ENCODE results near the gene DOCK2.
"Not testable (repeated sequence)": the region's sequence is repeated elsewhere in the genome, so short reads cannot be mapped to it uniquely, and the experiment has no call there.

The DOCK2 gene

DNA sequence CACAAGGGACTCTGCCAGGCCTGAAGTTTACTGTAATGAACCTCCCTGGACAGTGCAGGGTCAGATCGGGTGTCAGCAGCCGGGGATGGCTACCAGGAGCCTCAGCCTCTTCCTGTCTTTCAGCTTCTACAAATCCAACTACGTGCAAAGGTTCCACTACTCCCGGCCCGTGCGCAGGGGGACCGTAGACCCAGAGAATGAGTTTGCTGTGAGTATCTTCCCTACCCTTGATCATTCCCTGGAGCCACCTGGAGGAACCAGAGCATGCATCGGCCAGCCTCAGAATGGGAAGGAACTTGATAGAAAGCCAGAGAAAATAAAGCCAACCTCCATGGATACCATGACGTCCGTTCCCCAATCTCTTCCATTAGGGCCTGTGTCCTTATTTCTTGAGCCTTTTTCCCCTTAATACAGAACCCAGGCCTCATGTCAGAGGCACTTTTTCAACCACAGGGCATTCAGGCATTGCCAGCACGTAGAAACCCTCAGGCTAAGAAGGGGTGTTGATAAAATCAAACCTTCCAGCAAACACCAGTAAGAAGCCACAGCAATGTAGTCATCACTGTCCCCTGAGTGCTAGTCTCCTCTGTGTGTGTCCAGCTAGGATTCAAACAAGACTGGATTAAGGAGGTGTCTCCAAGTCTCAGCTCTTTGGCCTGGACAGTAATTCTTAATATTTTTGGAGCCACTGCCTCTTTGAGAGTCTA, 419.6 kb downstream of the DOCK2 start:
- DNase-seq (ENCODE audit: low spot score) = no peak

DNA sequence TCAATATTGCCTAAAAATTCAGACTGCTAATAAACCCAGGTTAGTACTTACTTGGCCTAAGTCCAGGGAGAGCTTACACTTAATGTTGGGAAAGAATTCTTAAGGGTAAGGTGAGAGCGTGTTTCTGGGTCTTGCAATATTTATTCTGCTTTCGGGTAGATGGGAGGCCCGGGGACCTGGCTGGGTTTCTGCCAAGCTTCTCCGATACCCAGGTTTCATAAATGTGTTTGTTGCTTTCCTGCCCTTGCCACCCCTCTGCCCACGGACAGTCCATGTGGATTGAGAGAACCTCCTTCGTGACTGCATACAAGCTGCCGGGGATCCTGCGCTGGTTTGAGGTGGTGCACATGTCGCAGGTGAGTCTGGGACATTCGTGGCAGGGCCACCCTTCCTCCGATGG, 420.2 kb downstream of the DOCK2 start:
- no peak for DNase-seq (ENCODE audit: low spot score)

DNA sequence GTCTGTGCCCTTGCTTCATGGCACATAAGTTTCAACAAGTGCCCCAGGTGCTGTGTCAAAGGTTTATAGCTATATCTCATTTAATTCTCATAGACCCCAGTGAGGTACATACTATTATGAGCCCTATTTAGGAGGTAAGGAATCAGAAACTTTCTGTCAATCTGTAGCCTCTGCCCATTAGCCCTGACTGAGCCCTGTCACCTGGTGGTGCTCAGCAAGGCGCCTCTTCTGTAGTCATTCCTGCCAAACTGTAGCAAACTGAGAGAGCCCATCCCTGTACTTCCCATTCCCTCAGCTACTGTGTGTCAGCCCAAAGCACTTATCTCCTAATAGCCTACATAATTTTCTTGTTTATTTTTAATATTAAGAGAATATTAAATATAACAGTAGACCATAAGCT, 422.1 kb downstream of the DOCK2 start:
- no peak for DNase-seq (ENCODE audit: low spot score)

DNA sequence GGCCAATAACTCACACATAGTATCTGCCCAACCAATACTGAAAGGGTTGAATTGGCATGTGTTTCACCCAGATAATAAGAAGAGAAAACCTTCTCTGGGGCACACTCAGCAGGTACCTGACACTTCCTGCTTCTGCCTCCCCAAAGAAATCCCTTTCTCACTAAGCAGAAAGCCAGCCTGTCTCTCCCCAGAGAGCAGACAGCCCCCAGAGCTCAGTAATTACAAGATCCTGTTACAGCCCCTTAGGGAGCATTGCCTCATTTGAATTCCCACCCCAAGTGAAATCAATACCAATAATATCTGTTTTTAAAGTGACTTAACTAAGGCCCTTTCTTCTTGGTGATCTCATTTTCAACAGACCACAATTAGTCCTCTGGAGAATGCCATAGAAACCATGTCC, 430.1 kb downstream of the DOCK2 start:
- DNase-seq (ENCODE audit: low spot score) = no peak

DNA sequence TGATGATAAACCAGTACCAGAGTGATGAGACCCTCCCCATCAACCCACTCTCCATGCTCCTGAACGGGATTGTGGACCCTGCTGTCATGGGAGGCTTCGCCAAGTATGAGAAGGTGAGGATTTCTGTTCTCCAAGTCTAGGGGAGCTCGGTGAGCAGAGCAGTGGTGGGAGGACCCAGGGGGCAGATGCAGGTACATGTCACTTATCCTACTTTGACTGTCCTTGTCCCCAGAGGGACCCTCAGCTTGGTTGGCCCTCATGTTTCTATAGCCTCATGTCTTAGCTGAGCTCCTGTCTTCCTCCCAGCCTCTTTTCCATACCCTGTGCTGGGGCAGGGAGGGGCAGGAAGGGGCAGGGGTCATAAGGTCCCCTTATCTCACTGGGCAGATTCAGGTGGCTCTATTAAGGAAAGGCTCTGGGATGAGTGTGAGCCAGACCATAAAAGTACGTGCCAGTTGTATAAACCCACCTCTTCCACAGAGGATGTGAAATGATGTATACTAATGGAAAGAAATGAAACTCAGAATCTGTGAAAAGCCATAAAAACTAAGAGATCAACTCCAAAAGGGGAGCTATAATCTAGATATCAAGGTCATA, 430.6 kb downstream of the DOCK2 start:
- no peak for DNase-seq (ENCODE audit: low spot score)

DNA sequence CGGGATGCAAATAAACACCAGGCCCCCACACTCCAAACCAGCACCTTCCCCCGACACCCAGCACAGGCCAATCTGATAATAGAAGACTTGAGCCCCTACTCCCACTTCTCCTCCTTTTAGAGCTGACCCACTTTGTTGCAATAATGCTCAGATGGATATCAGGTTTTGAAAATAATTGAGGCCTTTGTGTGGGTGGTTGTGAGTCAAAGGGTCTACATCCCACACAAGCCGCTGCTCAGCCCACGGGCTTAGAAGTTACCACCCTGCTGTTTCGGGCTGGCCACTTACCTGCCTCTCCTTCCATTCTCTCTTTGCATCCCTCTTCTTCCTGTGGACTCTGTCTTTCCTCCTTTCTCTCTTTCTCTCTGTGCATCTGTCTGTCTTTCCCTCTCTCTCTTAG, 432.4 kb downstream of the DOCK2 start:
- DNase-seq (ENCODE audit: low spot score) = no peak

DNA sequence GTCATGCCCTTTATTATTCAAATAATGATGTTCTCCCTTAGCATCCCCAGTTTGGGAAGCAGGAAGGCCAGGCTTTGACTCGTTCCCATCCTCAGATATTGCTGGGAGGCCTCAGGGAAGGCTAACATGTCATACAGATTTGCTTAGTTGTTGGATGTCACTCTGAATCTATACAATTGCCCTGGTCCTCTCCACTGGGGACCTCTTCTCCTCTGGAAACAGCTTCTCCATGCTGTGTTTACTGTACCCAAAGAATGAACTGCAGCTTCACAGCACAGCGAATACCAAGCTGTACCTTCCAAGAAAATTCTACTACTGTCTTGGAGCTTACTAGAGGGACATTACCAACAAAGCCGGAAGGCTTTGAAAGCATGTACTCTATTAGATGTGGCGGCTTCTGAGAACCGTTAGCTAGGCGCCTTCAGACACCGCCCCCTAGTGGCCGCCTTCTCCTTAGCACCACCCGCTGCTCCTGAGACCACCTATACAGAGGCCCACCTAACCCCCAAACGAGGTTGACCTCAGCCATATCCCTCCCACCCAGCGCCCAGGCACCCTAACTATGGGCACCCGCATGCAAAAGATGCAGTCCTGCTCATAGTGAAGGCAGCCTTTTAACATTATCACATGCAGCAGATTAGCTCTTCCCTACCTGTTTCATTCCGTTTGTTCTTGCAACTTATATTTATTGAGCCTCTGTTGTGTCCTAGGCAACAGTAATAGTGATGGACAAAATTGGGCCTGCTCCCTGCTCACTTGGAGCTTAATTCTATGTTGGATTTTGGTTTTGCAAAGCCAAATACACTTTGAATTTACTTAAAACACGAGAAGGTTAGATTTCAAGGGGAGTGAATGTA, 433.7 kb downstream of the DOCK2 start:
- no peak for DNase-seq (ENCODE audit: low spot score)

DNA sequence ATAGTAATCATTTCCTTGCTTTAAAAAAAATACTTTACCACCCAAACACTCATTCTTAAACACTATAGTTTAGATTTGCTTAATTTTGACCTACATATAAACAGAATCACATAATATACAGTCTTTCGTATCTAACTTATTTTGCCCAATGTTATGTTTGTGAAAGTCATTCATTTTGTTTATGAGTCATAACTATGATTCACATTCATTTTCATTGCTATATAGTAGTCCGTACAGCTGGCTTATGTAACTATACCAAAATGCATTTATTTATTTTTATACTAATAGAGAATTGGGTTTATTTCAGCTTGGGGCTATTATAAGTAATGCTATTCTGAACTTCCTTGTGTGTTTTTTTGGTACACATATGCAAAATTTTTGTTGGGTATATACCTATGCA, 434.7 kb downstream of the DOCK2 start:
- DNase-seq (ENCODE audit: low spot score) = no peak

DNA sequence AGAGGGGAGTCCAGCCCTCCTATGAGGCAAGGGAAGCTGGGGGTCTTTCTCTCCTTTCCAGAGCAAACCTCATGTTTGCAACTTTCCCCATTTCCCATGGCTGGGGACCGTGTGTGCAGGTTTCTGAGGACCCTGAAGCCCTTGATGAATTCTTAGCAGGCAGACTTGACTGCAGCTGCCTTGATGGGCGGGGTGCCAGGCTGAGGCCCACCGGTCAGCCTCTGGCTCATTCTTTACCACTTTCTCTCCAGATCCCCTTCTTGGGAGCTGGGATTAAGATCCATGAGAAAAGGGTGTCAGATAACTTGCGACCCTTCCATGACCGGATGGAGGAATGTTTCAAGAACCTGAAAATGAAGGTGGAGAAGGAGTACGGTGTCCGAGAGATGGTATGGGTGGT, 438.6 kb downstream of the DOCK2 start:
- no peak for DNase-seq (ENCODE audit: low spot score)

DNA sequence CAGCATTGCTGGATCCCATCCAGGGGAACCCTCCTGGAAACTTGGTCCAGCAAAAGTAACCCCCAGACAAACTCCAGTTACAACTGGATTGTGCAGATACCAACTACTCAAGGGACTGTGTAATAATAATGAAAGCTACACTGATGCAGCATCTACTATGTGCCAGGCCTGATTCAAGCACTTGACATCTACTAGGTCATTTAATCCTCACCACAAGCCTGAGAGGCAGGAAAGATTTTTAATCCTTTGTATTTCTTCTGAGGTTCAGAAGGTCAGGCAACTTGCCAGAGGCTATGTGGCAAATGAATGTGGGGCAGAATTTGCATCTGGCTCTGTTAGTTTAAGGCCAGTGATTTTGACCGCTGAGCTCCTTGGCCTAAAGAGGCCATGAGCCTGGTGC, 439.1 kb downstream of the DOCK2 start:
- DNase-seq (ENCODE audit: low spot score) = no peak

DNA sequence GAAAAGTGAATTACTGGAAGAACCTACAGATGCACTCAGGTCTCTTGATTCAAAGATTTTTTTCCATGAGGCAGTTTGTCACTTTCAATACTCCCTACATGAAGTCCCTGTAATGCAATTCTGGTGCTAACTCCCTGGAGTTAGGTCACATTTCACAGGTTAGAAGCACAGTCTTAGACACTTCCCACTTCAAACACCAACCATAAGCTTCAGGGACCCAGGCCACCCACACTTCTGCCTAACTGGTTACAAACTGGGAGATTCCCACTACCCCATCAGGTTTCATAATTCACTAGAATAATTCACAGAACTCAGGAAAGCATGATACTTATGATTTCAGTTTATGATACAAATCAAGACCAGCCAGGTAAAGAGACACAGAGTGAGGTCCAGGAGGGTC, 439.7 kb downstream of the DOCK2 start:
- DNase-seq (ENCODE audit: low spot score) = no peak

DNA sequence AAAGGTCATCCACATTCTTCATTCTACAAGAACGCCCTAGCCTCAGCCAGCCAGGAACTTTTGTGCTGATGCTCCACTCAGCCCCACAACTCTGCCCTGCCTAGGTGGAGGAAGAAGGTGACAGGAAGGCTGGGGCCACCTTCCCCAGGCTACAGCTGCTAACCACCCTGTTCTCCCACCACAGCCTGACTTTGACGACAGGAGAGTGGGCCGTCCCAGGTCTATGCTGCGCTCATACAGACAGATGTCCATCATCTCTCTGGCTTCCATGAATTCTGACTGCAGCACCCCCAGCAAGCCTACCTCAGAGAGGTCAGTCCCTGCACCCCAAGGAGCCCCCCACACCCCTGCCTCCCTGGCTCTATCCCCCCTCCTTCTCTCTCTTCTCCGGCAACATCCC, 440.5 kb downstream of the DOCK2 start:
- DNase-seq (ENCODE audit: low spot score) = no peak

DNA sequence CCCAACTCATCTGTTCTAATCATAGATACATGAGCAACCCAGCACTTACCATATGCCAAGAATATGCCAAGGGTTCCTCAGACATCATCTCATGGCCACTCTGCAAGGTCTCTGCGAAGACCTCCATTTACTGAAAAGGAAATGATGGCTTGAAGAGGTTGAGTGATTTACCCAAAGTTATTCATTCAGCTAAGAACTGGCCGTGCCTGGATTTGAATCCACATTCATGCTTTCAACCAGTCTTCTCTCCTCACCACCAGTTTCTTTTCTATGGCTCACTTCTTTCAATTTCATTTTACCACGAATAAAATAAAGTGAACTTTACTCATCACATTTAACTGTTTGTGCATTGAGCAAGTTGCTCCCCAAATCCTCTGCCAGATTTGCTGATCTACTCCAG, 441.4 kb downstream of the DOCK2 start:
- no peak for DNase-seq (ENCODE audit: low spot score)

DNA sequence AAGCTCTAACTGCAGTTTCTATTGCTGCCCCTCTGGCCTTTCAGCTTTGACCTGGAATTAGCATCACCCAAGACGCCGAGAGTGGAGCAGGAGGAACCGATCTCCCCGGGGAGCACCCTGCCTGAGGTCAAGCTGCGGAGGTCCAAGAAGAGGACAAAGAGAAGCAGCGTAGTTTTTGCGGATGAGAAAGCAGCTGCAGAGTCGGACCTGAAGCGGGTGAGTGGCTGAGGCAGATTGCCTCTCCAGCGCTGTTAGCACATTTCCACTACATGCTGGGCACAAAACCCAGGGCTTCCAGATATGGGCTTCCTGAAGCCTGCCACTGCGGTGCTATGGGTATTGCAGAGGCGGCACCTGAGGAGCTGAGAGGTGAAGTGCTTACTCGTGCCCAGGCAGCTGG, 441.9 kb downstream of the DOCK2 start:
- no peak for DNase-seq (ENCODE audit: low spot score)

DNA sequence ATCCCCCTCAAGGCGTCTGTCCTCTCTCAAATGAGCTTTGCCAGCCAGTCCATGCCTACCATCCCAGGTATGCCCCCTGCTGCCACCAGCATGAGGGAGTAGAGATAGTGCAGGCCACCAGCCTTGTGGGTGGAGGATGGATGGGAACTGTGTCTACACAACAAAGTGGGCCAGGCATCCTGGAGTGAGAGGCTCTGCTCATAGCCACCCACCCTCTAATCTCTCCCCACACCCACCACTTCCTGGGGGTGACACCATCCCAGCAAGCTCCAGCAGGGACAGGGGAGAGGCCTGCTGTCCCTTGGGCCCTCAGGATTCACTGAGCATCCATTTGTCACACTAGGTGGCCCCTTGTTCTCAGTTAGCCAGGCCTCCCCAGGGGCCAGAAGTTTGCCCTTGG, 443.1 kb downstream of the DOCK2 start:
- DNase-seq (ENCODE audit: low spot score) = no peak

DNA sequence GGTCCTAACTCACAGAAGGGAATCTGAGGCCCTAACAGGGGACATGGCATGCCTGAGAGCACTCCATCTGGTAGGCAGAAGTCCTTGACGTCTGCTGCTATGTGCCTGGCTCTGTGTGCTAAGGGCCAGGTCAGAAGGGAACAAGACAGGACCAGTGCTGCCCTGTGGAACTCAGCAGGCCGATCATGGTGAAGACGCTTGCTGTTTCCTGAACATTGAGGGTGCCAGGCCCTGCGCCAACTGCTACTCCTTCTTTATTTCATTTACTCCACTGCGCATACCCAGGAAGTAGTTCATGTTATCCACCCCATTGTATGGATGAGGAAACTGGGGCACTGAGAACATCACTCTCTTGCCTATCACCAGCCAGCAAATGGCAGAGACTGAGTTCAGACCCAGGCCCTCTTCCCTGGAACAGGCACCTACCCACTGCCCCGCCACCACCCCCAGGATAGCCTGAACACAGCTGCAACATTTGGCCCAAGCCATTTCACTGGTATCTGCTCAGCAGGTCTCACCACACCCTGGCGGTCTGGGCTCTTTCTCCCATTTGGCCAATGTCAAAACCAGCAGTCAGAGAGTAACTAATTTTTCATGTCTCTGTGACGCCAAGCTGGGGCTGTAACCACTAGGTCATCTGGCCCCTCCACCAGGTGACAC, 443.8 kb downstream of the DOCK2 start:
- DNase-seq (ENCODE audit: low spot score) = no peak

DNA sequence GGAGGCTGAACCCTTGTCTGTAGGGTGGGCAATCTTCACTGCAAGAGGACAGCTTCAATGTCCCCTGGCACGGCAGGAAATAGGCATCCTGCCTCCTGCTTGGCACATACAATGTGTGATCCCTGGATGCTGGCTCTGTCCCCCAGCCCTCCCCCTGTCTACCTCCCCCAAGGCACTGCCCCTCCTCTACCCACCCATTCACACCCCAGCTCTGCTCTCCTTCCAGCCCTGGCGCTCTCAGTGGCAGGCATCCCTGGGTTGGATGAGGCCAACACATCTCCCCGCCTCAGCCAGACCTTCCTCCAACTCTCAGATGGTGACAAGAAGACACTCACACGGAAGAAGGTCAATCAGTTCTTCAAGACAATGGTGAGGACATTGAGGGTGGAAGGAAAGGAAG, 444.5 kb downstream of the DOCK2 start:
- no peak for DNase-seq (ENCODE audit: low spot score)

DNA sequence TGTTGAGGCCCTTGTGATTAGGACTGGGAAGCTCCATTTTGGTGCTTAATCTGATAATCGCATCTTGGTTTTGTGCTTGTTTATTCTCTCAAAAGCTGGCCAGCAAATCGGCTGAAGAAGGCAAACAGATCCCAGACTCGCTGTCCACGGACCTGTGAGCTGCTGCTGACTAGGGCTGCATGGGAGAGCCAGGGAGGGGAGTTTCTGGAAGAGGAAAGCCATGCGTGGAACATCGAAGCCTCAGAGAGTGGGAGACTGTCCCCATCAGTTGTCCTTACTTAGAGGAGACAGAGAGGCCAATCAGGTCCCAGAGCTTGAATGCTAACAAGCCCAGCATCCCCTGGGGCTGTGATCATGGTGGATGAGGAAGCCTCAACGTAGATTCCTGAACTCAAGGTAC, 445.6 kb downstream of the DOCK2 start:
- no peak for DNase-seq (ENCODE audit: low spot score)

DNA sequence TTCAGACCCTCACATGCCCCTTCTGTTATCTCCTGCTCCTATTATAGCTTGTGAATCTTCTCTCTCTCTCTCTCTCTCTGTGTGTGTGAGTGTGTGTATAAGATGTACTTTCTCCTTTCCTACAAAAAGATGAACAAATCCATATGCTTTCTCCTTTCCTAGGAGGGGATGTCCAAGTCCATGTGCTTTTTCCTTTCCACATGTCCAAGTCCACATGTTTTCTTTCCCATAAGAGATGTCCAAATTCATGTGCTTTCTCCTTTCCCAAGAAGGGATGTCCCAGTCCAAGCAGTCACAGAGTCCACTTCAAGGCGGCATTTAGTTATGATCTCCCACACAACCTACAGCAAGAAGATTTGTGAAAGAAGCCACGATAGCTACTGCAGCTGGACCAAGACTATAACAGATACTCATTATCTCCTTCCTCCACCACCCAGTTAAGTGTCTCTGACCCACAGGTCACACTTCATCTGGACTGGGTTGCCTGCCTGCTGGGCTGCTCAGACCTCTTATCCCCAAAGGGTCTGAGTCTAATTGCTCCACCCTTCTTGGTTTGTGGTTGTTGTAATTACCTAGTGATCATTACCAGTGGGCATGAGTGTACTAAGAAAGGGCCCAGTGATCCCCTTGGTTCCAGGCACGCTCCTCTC, 450.2 kb downstream of the DOCK2 start:
- no peak for DNase-seq (ENCODE audit: low spot score)

DNA sequence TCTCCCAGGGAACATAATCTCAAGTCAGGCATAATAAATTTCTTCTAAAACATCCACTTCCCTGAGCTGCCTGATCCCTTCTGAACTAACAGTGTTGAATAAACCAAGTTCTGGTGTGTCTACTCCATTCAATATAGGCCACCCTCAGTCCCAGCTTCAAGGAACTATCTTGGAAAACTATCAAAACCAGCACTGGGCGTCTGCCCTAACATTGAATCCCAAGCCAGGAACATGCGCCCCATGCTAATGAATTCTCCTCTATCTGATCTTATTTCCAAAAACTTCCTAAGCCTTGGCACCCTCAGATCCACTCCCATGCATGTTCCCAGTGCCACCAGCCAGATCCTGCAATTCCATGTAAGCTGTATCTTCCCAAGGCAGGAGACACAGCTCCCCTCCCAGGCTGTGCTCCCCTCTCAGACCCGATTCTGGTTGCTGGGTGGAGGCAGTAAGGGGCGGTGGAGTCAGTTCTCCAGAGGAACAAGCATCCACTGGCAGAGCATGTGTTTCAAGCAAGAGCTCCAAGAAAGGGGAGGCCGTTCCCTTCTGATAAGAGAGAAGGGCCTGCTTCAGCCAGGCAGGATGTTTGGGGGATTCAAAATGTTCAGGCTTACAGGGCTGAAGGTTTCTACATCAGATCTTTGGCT, 455.5 kb downstream of the DOCK2 start:
- DNase-seq (ENCODE audit: low spot score) = no peak

DNA sequence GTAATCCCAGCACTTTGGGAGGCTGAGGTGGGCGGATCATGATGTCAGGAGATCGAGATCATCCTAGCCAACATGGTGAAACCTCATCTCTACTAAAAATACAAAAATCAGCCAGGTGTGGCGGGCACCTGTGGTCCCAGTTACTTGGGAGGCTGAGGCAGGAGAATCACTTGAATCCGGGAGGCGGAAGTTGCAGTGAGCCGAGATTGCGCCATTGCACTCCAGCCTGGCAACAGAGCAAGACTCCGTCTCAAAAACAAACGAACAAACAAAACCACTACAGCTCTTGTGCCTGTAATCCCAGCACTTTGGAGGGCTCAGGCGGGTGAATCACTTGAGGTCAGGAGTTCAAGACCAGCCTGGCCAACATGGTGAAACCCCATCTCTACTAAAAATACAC, 457.3 kb downstream of the DOCK2 start:
- not testable (repeated sequence) for DNase-seq (ENCODE audit: low spot score)

DNA sequence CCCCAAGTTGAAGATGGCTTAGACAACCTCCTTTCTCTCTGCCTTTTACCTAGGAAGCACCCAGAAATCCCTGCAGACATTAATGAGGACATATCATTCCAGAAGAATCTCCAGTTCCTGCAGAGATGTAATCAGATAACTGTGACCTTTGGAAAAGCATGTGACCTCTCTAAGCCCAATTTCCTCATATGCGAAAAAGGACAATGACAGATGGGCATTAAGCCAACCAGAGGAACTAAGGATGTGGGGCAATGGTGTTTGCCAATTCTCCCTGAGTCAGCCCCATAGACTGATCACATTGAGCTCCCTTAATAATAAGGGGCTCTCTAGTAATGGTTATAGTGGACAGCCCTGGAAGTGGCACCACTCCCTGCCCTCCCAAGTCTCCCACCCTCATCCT, 458.6 kb downstream of the DOCK2 start:
- no peak for DNase-seq (ENCODE audit: low spot score)
